GM23248 (cell line): ENCODE data around the gene C14orf93. TPM values are rescaled to one million over a fixed set of nuclear protein-coding genes. Genes with fewer than 3 reads are reported as not detected.
A peak's percentile ranks its signal among the peaks of the same experiment; 100 is the strongest.
"Not testable (repeated sequence)": the region's sequence is repeated elsewhere in the genome, so short reads cannot be mapped to it uniquely, and the experiment has no call there.

Experiments used
- DNase-seq: peaks from one replicate; pipeline ENCODE4 v3.0.0-alpha.2; 2015
- H2AFZ ChIP-seq: fragments of 200-600 bp; sonication (generic); 2 replicates; pipeline ENCODE4 v1.6.1; 2016; ENCODE audit warnings: antibody characterized with exemption
- H3F3A ChIP-seq: fragments of 200-600 bp; sonication (generic); 2 replicates; pipeline ENCODE4 v1.6.1; 2016; ENCODE audit warnings: mild to moderate bottlenecking, antibody characterized with exemption, mixed run types; ENCODE audit not compliant: insufficient read depth
- H3K27ac ChIP-seq: fragments of 200-600 bp; sonication (generic); 2 replicates; pipeline ENCODE4 v1.5.1; 2016; ENCODE audit warnings: mild to moderate bottlenecking
- H3K27me3 ChIP-seq: fragments of 200-600 bp; sonication (generic); replicated peaks from 2 replicates; pipeline ENCODE4 v1.6.1; 2016; ENCODE audit warnings: mild to moderate bottlenecking; ENCODE audit not compliant: insufficient read depth
- H3K36me3 ChIP-seq: fragments of 200-600 bp; sonication (generic); 2 replicates; pipeline ENCODE4 v1.6.1; 2016; ENCODE audit warnings: low read depth, mild to moderate bottlenecking
- H3K4me1 ChIP-seq: fragments of 200-600 bp; sonication (generic); 2 replicates; pipeline ENCODE4 v1.6.1; 2016; ENCODE audit warnings: mild to moderate bottlenecking; ENCODE audit not compliant: insufficient read depth
- H3K4me2 ChIP-seq: fragments of 200-600 bp; sonication (generic); one replicate; pipeline ENCODE4 v1.6.1; 2016; ENCODE audit warnings: mild to moderate bottlenecking; ENCODE audit not compliant: unreplicated experiment
- H3K4me3 ChIP-seq: fragments of 200-600 bp; sonication (generic); 2 replicates; pipeline ENCODE4 v1.5.1; 2016; ENCODE audit warnings: mild to moderate bottlenecking
- H3K79me2 ChIP-seq: fragments of 200-600 bp; sonication (generic); 2 replicates; pipeline ENCODE4 v1.6.1; 2016; ENCODE audit warnings: mild to moderate bottlenecking; ENCODE audit not compliant: insufficient read depth
- H3K9ac ChIP-seq: fragments of 200-600 bp; sonication (generic); 2 replicates; pipeline ENCODE4 v1.6.1; 2016; ENCODE audit warnings: mild to moderate bottlenecking
- H3K9me2 ChIP-seq: fragments of 200-600 bp; sonication (generic); 2 replicates; pipeline ENCODE4 v1.6.1; 2016; ENCODE audit warnings: mixed run types, mild to moderate bottlenecking, moderate library complexity; ENCODE audit not compliant: insufficient read depth
- H3K9me3 ChIP-seq: fragments of 200-600 bp; sonication (generic); one replicate; pipeline ENCODE4 v1.6.1; 2017; ENCODE audit warnings: low read depth
- H4K20me1 ChIP-seq: fragments of 200-600 bp; sonication (generic); 2 replicates; pipeline ENCODE4 v1.6.0; 2016; ENCODE audit not compliant: insufficient read depth
- EZH2 ChIP-seq: fragments of 200-600 bp; sonication (generic); IDR thresholded peaks from 2 replicates; pipeline ENCODE4 v1.6.1; 2018; ENCODE audit warnings: antibody characterized with exemption, mild to moderate bottlenecking; ENCODE audit not compliant: insufficient read depth, poor library complexity, severe bottlenecking
- EZH2phosphoT487 ChIP-seq: fragments of 200-600 bp; sonication (generic); IDR thresholded peaks from 2 replicates; pipeline ENCODE4 v1.6.1; 2018; ENCODE audit warnings: antibody characterized with exemption, moderate library complexity, mild to moderate bottlenecking, low read depth; ENCODE audit not compliant: insufficient read depth
- WGBS, 2 experiments: methylation state at CpG; one replicate each; pipeline ENCODE4 v1.1.6; 2015 to 2017; ENCODE audit warnings: low lambda C conversion rate in 2 of 2, low coverage in 1 of 2; ENCODE audit errors: missing lambda C conversion rate in 2 of 2; 5-methylcytosine and 5-hydroxymethylcytosine counted together
- in situ Hi-C: fragments of 300-500 bp; cut with MboI; formaldehyde crosslinking; loops from 2 replicates; pipeline ENCODE4 v1.15.0; 2020
- polyA plus RNA-seq: library from polyadenylated mRNA; unstranded; fragments of >200 nt; fragmentation: Nextera tagmentation; extraction: Ambion mirVana; gene quantifications from 2 replicates; pipeline ENCODE4 v1.2.1, GENCODE V29; 2016
- total RNA-seq: library from RNA; depleted of rRNA; stranded (reverse); fragments of >200 nt; shearing (Covaris generic); gene quantifications from 2 replicates; pipeline ENCODE4 v1.2.3, GENCODE V29; 2014

Gene C14orf93
- total and polyA plus RNA-seq, 2 experiments from 2014 or later = 3.4 to 7.1 TPM

DNA sequence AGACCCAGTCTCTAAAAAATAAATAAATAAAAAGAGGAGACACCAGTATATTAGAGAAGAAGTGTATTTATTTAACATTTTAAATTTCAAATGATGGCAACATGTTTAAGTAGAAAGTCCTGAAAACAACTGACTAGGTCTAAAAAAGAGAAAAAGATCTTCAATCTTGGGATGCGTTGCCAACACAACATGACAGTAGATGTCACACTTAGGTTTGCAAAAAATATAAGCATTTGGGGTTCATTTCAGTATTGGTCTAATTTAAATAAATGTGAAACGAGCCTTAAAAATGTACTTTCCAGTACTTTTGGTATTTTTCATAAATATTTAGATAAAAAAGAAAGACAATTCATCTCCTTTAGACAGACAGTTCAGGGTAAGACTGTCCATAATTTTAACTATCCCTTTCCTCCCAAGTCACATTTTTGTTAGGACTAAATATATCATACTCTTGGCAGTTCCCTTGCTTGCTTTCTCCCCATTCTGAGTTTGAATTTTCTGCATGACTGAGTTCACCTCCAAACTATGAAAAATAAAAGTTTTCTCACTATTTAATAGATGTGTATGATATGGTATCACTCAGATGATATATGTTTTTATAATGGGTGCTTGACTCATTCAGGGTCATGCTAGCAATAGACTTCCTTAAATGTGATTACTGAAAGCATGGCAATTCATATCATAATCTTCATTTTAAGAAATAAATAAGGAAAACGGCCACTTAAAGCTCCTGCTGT lies 4.3 kb downstream of the C14orf93 start:
- peak; percentile 19 for DNase-seq
- H3K9me3 ChIP-seq = no peaks in the 10 kb centered on the region
- H3K79me2 ChIP-seq = peaks cover 5% of the 10 kb centered on the region; the same call in 1 of the 2 replicates
- peaks cover 22% of the 10 kb centered on the region for H3K4me1 ChIP-seq
- no peaks in the 10 kb centered on the region for H3K36me3 ChIP-seq
- H3K27me3 ChIP-seq = no peaks in the 10 kb centered on the region
- no peaks in the 10 kb centered on the region for H3K9me2 ChIP-seq
- H3K9ac ChIP-seq = peak overlapping the region; percentile 89
- in situ Hi-C loops = no loop called here
- 53 to 57% methylated on average over 3 of the region's 3 CpGs for WGBS, 2 experiments
- peak overlapping the region; percentile 79 for H3K4me3 ChIP-seq
- no peaks in the 10 kb centered on the region for H4K20me1 ChIP-seq
- TF ChIP-seq EZH2 (no peak), EZH2phosphoT487 (no peak)
- peak overlapping the region; percentile 97; the same call in 1 of the 2 replicates for H2AFZ ChIP-seq
- H3F3A ChIP-seq = peaks cover 25% of the 10 kb centered on the region; the same call in 1 of the 2 replicates
- H3K27ac ChIP-seq = peak overlapping the region; percentile 88
- H3K4me2 ChIP-seq = peak overlapping the region; percentile 84

DNA sequence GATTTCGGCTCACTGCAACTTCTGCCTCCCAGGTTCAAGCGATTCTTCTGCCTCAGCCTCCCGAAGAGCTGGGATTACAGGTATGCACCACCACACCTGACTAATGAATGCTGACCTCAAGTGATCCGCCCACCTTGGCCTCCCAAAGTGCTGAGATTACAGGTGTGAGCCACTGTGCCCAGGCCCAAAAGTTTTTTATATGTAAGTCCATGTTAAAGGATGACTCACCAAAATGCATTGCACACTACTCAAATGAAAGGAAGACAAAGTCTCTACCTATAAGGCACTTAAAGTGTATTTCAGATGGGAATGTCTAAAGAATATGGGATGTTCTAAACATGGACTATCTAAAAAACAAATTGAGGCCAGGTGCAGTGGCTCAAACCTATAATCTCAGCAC lies 5.7 kb downstream of the C14orf93 start:
- WGBS, 2 experiments = 95 to 96% methylated on average over 4 of the region's 4 CpGs
- in situ Hi-C loops, H3K9me3 ChIP-seq, H3K9ac ChIP-seq, H3K36me3 ChIP-seq, H3K9me2 ChIP-seq, H4K20me1 ChIP-seq, H3K79me2 ChIP-seq, H2AFZ ChIP-seq, H3K4me3 ChIP-seq, H3K4me2 ChIP-seq, H3K27me3 ChIP-seq, H3K27ac ChIP-seq, DNase-seq: not testable (repeated sequence)
- Histone ChIP-seq H3K4me1 (peaks cover 19% of the 10 kb centered on the region), H3F3A (peaks cover 25% of the 10 kb centered on the region; the same call in 1 of the 2 replicates)

DNA sequence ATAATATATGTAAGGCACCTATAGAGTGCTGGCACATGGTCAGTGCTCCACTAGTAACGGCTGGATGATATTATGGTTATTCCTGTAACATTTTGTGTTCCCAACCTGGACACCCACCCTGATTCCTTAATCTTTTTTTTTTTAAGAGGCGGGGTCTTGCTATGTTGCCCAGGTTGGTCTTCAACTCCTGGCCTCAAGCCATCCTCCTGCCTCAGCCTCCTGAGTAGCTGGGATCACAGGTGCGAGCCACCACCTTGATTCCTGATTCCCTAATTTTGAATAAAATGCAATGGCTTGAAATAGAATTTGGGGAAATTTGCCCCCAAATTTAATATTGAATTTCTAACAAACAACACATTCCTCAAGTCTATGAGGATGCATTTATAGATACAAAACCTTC lies 7.4 kb downstream of the C14orf93 start:
- 90 to 92% methylated on average over 3 of the region's 3 CpGs for WGBS, 2 experiments
- Histone ChIP-seq H4K20me1 (no peaks in the 10 kb centered on the region), H3K36me3 (no peaks in the 10 kb centered on the region), H3K9me3 (no peaks in the 10 kb centered on the region), H3K27me3 (no peaks in the 10 kb centered on the region), H3K9ac (no peak overlapping the region), H3K4me1 (peaks cover 13% of the 10 kb centered on the region), H3F3A (peaks cover 16% of the 10 kb centered on the region; the same call in 1 of the 2 replicates), H3K9me2 (no peaks in the 10 kb centered on the region), H3K27ac (no peak overlapping the region), H2AFZ (no peak overlapping the region), H3K79me2 (no peaks in the 10 kb centered on the region), H3K4me3 (no peak overlapping the region), H3K4me2 (no peak overlapping the region)
- TF ChIP-seq EZH2 (no peak), EZH2phosphoT487 (no peak)
- DNase-seq = no peak
- in situ Hi-C loops = no loop called here

DNA sequence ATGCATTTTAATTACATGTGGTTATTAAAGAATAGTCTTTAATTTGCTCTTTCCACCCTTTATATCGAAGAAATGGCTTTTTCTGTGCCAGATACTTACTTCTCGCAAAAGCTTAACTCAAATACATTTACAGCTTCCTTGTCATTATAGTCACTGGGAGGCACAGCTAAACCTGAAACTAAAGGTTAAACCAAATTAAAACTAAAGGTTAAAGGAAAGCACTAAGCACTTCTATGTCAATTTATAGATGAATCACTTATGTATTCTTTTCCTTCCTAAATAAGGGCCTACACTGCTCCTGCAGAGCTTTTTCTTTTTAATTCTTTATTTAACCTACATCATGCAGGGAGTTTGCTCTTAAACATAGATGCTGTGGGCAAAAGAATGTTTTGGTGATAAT lies 9.1 kb downstream of the C14orf93 start:
- H3K4me1 ChIP-seq = peaks cover 3% of the 10 kb centered on the region
- H3K79me2 ChIP-seq = no peaks in the 10 kb centered on the region
- in situ Hi-C loops = no loop called here
- 95 to 96% methylated on average over 2 of the region's 2 CpGs for WGBS, 2 experiments
- no peak overlapping the region for H3K27ac ChIP-seq
- H2AFZ ChIP-seq = no peak overlapping the region
- H3K9me2 ChIP-seq = no peaks in the 10 kb centered on the region
- H3F3A ChIP-seq = peaks cover 7% of the 10 kb centered on the region; the same call in 1 of the 2 replicates
- no peak overlapping the region for H3K4me3 ChIP-seq
- DNase-seq = no peak
- no peaks in the 10 kb centered on the region for H3K36me3 ChIP-seq
- no peaks in the 10 kb centered on the region for H3K9me3 ChIP-seq
- TF ChIP-seq EZH2phosphoT487 = no peak
- TF ChIP-seq EZH2 = no peak
- H4K20me1 ChIP-seq = no peaks in the 10 kb centered on the region
- no peak overlapping the region for H3K4me2 ChIP-seq
- no peak overlapping the region for H3K9ac ChIP-seq
- no peaks in the 10 kb centered on the region for H3K27me3 ChIP-seq
